G401.6 (cell line): ENCODE results near the gene SLC39A11.
"Not testable (repeated sequence)": the region's sequence is repeated elsewhere in the genome, so short reads cannot be mapped to it uniquely, and the experiment has no call there.

Source experiments
- FAIRE-seq: peaks from 2 replicates; lab custom pipeline; 2012; peaks lifted over from hg19 to GRCh38; lab: Jason Lieb, UNC

SLC39A11 gene

DNA sequence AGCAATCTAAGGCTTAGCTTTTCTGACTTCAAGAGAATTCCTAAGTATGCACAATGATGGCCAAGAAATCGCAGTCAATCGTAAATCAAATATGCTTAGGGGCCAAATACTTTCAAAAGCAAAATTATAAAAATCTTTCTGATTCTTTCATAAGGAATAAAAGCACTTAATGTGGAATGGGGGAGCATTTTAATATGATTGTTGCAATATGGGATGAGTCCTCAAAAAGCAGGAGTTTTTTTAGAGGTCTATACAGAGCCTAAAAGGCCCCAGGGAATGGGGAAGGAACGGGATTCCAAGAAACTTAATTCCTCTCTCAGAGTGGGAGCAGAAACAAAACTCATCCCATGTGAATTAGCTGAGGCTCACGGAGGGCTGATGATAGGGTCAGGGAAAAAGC, 14.7 kb upstream of the SLC39A11 start:
- FAIRE-seq: no peak

DNA sequence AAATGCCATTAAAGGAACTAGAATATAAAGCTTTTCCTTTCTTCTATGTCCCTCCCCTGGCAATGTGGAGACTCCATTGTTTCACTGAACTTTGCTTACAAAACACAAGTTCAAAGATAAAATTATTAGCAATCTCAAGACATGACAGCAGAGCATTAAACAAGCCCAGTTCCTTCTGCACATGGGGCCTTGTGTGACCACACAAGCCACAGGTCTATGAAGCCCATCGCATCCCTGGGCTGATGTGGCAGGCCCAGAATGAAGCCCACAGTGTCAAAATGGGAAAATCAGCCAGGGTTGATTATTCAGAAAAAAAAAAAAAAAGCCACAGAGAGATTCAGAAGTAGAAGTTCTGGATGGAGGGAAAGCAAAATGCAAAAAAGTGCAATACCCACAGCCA, 12.9 kb upstream of the SLC39A11 start:
- FAIRE-seq: no peak

DNA sequence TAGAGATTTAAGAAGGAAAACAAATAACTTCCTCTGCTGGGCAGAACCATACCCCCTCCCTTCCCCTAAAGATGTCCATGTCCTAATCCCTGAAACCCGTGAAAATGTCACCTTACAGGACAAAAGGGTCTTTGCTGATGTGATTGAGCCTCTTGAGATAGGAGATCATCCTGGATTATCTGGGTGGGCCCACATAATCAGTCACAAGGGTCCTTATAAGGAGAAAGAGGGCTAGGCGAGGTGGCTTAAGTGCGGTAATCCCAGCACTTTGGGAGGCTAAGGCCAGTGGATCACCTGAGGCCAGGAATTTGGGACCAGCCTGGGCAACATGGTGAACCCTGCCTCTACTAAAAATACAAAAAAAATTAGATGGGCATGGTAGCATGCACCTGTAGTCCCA, 12.0 kb upstream of the SLC39A11 start:
- no peak for FAIRE-seq

DNA sequence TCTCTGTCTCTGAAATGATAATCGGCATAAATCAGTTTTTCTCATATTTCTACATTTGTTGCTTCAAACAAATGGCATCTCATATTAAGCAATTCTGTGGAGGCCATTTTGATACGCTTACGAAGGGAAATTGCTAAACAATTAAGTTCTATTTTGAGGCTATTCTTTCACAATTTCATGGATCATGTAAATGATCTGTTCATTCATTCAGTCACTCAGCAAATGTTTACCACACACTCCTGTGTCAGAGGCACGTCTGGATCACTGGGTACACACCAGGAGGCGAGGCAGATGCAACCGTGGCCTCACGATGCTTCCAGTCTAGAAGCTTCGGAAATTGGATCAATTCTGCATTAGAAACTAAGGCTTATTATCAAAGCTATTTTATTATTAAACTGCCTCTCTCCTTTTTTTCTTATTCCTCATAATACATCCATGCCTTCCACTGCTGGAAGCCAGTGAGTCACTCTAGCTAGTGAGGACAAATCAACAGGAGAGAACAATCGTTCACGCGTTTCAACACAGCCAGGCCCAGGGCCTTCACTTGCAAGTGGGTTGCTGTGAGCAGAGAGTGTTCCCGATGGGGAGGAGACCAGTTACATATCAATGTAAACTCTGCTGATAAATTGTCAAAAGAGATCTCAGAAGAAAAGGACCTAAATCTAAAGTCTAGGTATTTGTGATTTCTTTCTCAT, 11.3 kb upstream of the SLC39A11 start:
- FAIRE-seq: no peak

DNA sequence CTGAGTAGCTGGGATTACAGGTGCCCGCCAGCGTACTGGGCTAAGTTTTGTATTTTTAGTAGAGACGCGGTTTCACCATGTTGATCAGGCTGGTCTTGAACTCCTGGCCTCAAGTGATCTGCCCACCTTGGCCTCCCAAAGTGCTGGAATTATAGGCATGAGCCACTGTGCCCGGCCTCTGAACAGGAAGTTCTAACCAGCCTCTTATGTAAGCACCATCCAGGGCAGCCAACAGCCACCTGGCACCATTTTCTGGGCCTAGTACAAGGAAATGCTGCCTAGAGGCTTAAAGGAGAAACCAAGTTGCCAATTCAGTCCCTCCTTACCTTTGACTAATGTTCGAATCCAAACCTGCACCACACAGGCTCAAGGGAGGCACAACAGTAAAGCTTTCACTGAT, 8.5 kb upstream of the SLC39A11 start:
- no peak for FAIRE-seq

DNA sequence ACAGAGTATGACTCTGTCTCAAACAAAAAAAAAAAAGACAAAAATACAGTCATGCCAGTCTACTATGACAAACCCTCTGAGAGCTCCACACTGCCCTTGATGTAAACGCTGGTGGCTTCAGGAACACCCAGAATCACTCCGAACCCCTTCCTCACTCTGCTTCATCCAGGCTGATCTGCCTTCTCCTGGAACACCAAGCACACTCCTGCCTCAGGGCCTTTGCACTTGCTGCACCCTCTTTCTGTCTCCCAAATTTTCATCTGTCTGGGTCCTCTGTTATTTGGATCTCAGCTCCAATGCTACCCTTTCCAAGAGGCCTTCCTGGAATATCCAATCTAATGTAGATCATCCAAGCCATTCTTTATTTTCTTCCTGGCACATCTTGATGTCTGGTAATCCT, 7.9 kb upstream of the SLC39A11 start:
- FAIRE-seq: no peak

DNA sequence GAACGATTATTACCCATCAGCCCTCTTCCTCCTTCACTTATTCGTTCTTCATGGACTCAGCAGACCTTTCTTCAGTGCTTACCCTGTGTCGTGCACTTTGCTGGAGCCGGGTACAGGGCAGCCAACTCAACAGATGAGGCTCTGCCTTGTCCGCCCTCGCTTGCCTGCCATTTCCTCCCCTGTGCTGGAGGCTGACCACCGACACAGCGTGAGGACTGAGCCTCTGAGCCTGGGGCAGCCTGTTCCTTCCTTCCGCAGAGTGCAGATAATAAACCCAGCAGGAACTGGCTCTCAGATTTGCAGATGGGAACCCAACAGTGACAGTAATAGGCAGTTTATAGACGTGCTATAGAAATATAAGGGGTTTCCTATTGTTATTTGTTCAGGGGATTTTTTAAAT, 7.0 kb upstream of the SLC39A11 start:
- no peak for FAIRE-seq

DNA sequence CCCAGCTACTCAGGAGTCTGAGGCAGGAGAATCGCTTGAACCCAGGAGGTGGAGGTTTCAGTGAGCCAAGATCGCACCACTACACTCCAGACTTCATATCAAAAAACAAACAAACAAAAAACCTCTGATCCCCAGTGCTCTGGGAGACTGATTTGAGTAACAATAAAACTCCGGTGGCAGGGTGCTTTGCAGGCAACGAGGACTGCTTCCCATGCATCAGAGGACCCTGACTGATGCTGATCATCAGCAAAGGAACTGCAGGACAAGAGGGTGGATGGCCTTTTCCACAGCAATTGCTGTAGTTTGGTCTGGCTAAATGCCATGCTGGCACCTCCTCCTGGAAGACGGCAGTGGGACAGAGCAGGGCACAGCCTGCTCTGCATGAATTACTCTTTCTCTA, 6.4 kb upstream of the SLC39A11 start:
- FAIRE-seq: no peak

DNA sequence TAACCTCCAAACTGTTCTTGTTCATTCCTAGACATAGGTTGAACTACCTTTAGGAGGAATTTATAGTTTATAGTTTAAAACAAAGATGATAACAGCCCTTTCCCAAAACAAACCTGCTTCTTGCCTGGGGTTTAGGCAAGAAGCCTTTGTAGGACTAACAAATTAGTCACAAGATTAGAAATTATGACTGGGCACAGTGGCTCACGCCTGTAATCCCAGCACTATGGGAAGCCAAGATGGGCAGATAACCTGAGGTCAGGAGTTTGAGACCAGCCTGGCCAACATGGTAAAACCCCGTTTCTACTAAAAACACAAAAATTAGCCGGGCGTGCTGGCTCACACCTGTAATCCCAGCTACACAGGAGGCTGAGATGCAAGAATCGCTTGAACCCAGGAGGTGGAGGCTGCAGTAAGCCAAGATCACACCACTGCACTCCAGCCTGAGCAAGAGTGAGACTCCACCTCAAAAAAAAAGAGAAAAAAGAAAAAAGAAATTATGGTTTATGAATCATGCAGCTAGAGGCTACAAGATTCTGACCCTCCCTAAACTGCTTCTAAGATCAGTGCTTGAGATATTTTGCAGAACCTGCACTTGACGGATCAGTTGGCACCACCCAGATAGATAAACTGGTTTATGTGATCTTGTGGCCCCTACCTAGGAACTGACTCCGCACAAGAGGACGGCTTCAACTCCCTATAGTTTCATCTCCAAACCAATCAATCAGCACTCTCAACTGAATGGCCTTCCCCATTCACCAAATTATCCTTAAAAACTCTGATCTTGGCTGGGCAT, 5.7 kb upstream of the SLC39A11 start:
- not testable (repeated sequence) for FAIRE-seq

DNA sequence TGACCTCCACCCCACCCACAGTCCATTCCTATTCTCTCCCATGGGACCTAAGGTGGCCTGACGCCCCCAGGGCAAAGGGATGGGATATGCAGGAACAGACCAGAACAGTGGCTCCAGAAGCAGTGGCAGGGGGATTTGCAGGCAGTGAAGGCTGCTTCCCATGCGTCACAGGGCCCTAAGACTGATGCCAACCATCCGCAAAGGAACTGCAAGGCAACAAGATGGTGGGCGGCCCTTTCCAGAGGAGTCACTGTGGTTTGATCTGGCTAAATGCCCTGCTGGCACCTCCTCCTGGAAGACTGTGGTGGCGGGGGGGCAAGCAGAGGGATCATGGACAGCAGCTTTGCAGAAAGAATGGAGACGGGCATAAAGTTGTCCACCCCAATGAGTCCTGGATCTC, 4.4 kb upstream of the SLC39A11 start:
- no peak for FAIRE-seq

DNA sequence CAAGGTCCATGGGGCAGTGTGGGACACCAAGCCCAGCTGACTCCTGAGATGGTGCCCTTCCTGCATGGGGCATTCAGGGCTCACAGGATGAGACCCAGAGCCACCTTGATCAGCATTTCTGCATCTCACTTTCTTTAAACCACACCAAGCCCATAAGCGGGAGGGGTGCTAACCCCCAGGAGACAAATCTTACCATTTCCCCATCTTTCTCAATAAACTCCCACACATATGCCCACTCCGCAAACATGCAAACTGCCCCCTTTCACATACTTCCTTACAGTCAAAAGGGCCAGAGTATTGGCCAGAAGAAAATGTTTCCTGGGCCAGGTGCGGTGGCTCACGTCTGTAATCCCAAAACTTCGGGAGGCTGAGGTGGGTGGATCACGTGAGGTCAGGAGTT, 3.7 kb upstream of the SLC39A11 start:
- FAIRE-seq: no peak

DNA sequence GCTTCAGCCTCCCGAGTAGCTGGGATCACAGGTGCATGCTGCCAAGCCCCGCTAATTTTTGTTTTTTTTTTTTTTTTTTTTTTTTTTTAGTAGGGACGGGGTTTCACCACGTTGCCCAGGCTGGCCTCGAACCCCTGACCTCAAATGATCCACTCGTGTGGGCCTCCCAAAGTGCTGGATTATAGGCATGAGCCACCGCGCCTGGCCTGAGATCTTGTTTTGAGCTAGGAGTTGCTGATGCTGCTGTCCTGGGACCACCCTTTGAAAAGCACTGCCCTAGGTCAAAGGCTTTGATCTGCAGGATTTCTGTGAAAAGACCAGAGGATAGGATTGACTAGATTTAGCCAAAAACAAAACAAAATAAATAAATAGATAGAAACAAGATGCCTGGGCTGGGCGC, 798 bp upstream of the SLC39A11 start:
- no peak for FAIRE-seq

DNA sequence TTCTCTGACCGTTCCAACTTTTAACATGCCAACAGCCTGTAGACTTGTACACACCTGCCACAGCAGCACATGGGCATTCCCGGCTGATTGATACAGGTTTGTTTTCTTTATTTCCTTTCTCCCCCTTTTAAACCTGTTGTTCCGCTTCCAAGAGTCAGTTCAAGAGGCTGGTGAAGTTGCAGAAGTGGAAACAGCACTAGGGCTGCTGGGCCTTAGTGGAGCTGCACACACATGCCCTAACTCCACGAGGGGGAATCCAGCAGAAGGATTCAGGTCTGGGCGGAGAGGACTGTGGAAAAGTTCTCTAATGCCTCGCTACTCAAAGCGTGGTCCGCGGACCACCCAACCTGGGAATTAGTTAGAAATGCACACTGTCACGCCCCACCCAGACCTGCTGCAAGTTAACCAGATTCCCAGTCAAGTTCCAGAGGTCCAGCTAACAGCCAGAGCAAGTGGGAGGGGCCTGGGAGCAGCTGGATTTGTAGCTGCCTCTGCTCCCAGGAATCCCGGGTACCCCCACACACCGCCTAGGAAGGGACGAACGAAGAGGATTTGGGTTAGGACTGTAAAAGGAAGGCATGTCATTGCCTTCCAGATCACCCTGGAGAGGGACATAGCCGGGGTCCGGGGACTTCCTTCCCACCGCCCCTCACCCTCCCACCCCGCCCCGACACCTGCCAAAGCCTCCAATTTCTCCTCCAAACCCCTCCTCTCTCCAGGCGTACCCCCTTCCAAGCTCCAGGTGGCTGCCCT, 542 bp downstream of the SLC39A11 start:
- FAIRE-seq: no peak

DNA sequence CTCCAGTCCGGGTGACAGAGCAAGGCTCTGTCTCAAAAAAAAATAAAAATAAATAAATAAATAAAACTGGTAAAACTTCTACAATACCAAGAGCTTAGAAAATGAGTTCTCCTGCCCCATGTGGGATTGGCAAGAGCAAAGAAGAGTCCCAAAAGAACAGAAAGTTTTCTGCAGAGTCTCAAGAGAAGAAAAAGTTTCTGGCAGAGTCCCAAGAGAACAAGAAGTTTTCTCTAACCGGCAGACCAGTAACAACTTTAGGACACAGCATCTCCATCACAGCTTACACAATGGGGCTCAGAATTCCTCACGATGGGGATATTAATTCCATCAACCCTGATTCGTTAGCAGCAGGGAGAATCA, 1.1 kb downstream of the SLC39A11 start:
- no peak for FAIRE-seq

DNA sequence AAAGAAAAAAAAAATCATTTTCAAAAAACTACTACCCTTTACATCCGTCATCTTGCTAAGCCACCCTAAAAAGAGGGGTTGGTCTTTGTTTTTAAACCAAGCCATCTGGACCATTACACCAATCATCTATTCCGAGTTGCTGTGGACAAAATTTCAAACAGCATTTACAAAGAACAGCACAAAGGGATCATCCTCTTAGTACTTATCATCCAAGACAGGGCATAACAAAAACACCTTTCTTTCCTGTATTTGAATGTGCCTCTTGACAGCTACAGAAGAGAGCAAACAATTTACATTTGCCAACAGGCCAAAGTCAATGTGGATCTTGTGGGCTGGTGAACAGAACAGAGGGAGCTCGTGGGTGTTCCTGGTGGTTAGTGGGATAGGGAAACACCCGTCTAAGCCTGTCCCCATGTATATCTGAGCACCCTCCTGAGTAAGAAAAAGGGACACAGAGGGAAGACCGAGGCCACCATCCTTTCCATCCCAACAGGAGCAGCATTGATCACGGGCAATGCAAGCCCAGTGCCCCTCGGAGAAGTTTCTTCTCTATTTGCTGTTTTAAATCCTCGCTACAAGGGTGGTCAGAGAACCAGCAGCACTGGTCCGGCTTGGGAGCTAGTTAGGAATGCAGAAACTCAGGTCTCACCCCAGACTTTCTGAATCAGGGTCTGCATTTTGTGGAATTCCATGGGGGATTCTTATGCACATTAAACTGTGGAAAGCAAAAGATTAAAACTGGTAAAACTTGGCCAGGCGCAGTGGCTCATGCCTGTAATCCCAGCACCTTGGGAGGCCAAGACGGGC, 1.9 kb downstream of the SLC39A11 start:
- FAIRE-seq: no peak

DNA sequence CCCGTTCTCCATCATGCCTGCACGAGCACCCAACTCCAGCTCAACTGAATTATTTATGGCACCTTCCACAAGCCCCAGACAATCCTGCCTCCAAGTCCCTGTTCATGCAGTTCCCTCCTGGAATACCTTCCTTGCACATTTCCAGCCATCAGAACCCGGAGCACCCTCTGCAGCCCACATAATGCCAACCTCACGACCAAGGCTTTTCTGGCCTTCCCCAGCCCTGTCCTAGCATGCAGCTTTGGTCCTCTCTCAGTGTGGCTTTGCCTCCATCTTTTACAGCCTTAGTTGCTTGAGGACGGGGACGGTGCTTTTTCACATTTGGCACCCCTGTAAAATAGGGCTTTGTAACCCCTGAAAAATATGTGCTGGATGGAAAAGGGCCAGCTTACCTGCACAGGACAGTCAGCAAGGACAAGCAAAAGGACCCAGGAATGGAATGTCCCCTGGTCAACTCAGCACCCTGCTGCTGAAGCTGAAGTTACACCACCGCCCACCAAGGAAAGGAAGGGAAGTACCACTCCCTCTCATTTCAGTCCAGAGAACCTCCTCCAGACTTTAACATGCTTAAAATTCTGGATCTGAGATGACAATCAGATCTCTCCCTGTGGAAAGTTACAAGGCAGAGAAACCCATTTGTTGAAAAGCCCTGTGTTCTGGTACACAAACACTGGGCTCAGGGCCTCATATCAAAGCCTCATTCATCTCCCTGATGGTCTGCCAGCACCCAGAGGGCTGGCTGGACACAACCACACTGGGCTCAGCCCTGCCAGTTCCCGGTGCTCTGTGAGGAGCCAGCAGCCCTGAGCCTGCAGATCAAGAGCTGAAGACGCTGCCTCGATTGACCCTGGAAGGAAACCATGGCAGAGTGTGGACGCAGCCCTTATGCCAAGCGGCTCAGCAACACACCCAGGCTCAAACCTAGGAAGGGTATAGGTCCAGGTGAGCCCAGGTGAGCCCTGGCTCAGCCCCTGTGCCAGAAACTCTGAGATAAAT, 2.9 kb downstream of the SLC39A11 start:
- FAIRE-seq: no peak

DNA sequence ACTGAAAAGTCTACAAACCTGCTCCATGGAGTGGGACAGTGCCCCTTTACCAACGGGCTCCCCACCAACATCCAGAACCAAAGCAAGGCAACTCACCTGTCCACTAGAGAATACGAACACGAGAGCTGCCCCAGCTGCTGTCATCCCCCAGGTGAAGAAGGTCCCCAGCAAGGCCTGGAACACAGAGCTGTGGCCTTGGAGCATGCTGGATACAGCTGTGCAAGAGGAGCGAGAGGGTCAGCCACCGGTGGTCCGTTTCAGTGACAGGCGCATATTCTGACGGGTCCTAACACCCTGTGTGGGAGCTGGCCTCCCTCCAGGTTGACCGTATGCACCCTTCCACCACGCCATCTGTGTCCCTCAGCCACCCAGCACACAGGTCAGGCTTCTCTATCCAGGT, 3.9 kb downstream of the SLC39A11 start:
- FAIRE-seq: no peak

DNA sequence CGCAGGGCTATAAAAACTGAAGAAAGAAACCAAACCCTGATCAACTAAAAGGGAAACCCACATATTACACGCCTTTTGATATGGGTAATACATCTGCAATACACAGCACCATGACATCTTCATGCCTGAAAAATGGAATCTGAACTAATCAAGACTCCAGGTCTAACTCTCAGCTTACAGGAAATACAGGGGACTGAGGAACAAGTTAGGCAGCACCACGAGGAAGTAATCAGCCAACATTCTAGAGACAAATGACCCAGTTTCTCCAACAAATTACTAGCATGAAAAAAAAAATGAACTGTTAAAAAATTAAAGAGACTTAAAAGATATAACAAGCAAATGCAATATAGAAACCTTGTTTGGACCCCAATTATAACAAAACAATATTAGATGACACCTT, 9.1 kb downstream of the SLC39A11 start:
- no peak for FAIRE-seq

DNA sequence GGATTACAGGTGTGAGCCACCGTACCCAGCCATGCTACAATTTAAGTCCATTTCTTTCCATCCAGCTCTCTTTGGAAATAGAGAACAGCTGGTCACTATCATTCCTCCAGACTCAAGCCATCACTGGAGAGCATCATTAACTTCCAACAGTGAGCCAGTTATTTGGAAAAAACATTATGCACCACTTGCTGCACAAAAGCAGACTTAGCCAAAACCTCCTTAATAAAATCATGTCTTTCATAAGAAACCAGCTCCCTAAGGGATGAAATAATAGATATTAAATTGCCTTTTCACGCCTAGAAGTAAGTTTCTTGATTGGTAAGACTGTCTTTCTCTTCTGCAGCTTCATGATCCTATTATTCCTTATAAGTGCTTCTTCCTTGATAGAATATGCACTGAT, 17.9 kb downstream of the SLC39A11 start:
- FAIRE-seq: no peak

DNA sequence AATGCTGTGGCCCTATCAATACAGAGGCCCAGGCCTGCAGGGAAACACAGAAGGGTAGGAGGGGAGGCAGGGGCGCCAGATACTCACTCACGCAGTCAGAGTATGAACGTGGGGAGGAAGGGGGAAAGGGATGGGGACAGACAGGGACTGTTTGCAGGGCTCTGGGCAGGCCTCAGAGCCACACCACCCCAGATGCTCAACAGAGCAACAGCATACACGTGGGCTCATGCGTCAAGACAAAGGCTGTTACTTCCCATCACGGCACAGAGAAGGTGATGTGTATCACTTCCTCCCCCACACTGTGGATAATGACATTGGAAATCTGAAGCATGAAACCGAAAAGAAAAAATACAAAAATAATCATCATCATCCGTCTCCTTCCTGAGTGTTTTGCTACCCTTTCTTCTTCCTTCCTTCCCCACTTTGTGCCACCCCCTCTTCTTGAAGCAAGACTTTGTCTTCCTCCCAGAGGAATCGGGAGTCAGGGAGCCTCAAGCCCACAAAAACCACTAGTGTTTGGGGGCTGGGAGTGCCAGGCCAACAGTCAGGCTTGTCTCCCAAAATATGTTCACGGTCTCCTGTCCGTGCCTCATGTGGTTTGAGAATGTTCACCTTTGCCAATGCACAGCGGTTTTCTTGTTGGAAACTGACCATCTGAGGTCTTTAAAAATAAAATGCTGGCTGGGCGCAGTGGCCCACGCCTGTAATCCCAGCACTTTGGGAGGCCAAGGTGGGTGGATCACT, 20.1 kb downstream of the SLC39A11 start:
- FAIRE-seq: no peak
